ENCODE data around the gene AIRE.

DNA sequence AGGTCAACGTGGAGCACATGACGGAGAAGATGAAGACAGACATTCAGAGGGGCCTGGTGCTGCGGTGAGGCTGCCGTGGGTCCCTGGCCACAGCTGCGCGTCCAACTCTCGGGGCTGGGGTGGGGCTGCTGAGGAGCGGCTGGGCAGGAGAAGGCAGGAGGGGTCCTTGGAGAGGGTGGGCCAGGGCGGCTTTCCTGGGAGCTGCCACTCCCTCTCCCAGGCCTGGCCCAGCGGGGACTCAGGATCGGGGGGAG is 39.1 kb downstream of the AIRE start:
- TF ChIP-seq, protein P1, sequence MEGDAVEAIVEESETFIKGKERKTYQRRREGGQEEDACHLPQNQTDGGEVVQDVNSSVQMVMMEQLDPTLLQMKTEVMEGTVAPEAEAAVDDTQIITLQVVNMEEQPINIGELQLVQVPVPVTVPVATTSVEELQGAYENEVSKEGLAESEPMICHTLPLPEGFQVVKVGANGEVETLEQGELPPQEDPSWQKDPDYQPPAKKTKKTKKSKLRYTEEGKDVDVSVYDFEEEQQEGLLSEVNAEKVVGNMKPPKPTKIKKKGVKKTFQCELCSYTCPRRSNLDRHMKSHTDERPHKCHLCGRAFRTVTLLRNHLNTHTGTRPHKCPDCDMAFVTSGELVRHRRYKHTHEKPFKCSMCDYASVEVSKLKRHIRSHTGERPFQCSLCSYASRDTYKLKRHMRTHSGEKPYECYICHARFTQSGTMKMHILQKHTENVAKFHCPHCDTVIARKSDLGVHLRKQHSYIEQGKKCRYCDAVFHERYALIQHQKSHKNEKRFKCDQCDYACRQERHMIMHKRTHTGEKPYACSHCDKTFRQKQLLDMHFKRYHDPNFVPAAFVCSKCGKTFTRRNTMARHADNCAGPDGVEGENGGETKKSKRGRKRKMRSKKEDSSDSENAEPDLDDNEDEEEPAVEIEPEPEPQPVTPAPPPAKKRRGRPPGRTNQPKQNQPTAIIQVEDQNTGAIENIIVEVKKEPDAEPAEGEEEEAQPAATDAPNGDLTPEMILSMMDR (IDR thresholded peaks at IDR 0.05): no peak
- TF ChIP-seq POLR2AphosphoS5 (IDR thresholded peaks at IDR 0.05): no peak
